HG03457 (cell line): Measurements from ENCODE around the gene RPN2.
"Not testable (repeated sequence)": the region's sequence is repeated elsewhere in the genome, so short reads cannot be mapped to it uniquely, and the experiment has no call there.

ENCODE experiments used
- ATAC-seq: cut with Tn5 transposase; IDR thresholded peaks from one replicate; pipeline ENCODE4 v1.9.1; 2021; ENCODE audit warnings: moderate number of reproducible peaks; ENCODE audit not compliant: unreplicated experiment

RPN2 gene

GRCh38 chr20:37178839-37179682 lies at the start of gene RPN2, which contains the start of gene MROH8:
TSS of gene RPN2 (plus strand) at chr20:37179330. CDS start at chr20:37179357, 27 bp downstream.
TSS of gene MROH8 (minus strand) at chr20:37179548.
- ATAC-seq = peak; percentile 80

- ATAC-seq = no peak
These were observed 47.6 kb upstream of the RPN2 start for GRCh38 chr20:37131486-37131885.

- no peak for ATAC-seq
These were observed 45.2 kb upstream of the RPN2 start for GRCh38 chr20:37133952-37134351.

GRCh38 chr20:37137547-37137946 lies 41.6 kb upstream of the RPN2 start:
- ATAC-seq = no peak

- no peak for ATAC-seq
These were observed 36.4 kb upstream of the RPN2 start for GRCh38 chr20:37142708-37143107.

GRCh38 chr20:37144856-37145404 lies 34.2 kb upstream of the RPN2 start:
- ATAC-seq = no peak

- no peak for ATAC-seq
These were observed 31.9 kb upstream of the RPN2 start for GRCh38 chr20:37147250-37147649.

GRCh38 chr20:37150864-37151263 lies 28.3 kb upstream of the RPN2 start:
- not testable (repeated sequence) for ATAC-seq

GRCh38 chr20:37151529-37151928 lies 27.6 kb upstream of the RPN2 start:
- no peak for ATAC-seq

GRCh38 chr20:37152284-37152683 lies 26.8 kb upstream of the RPN2 start:
- no peak for ATAC-seq

GRCh38 chr20:37154684-37155298 lies 24.3 kb upstream of the RPN2 start:
- no peak for ATAC-seq

GRCh38 chr20:37155987-37156386 lies 23.1 kb upstream of the RPN2 start:
- no peak for ATAC-seq

GRCh38 chr20:37158248-37158647 lies 20.9 kb upstream of the RPN2 start:
- ATAC-seq = no peak

- ATAC-seq = no peak
These were observed 18.4 kb upstream of the RPN2 start for GRCh38 chr20:37160683-37161082.

- no peak for ATAC-seq
These were observed 17.1 kb upstream of the RPN2 start for GRCh38 chr20:37161830-37162549.

- ATAC-seq = no peak
These were observed 16.5 kb upstream of the RPN2 start for GRCh38 chr20:37162646-37163045.

GRCh38 chr20:37163832-37164554 lies 15.1 kb upstream of the RPN2 start:
- ATAC-seq = no peak

- no peak for ATAC-seq
These were observed 14.1 kb upstream of the RPN2 start for GRCh38 chr20:37165031-37165430.

- ATAC-seq = no peak
These were observed 12.3 kb upstream of the RPN2 start for GRCh38 chr20:37166867-37167266.

GRCh38 chr20:37172836-37173235 lies 6.3 kb upstream of the RPN2 start:
- no peak for ATAC-seq
